CD4-positive, alpha-beta T cell (primary cell): ENCODE results near the gene RIOK2. TPM values are rescaled to one million over a fixed set of nuclear protein-coding genes. Genes with fewer than 3 reads are reported as not detected.

Experiments
- ATAC-seq: fragments of 200-7000 bp; cut with Tn5 transposase; one replicate; pipeline ENCODE4 v1.10.0; 2022; ENCODE audit warnings: mild to moderate bottlenecking; ENCODE audit not compliant: poor library complexity
- CTCF ChIA-PET: fragments of 350-600 bp; sonication (Branson Sonifier 250); formaldehyde crosslinking; loops from one replicate; lab custom pipeline; 2021; ENCODE audit warnings: antibody characterized with exemption, inconsistent platforms; lab: Charles Lee
- POLR2A ChIA-PET: fragments of 350-600 bp; sonication (Branson Sonifier 250); formaldehyde crosslinking; loops from one replicate; lab custom pipeline; 2021; ENCODE audit warnings: antibody characterized with exemption, inconsistent platforms; lab: Charles Lee
- DNase-seq, 14 experiments: peaks; one replicate each; pipeline ENCODE4 v3.0.0-alpha.2; 2013 to 2020; ENCODE audit warnings: mixed read lengths in 2 of 14
- H3K27ac ChIP-seq, 2 donors: one replicate each; pipeline versions ENCODE4 v1.5.1 to v1.7.0; 2013; ENCODE audit warnings: low read length in 2 of 2, low read depth in 1 of 2, mild to moderate bottlenecking in 1 of 2
- H3K27me3 ChIP-seq, 2 experiments: 1 replicate in 1 of 2; 2 replicates in 1 of 2; pipeline versions ENCODE4 v1.6.1 to v1.7.0; 2013; ENCODE audit warnings: low read length in 2 of 2, control low read depth in 1 of 2, mild to moderate bottlenecking in 1 of 2, moderate library complexity in 1 of 2; ENCODE audit not compliant: insufficient read depth in 2 of 2, control insufficient read depth in 1 of 2
- H3K36me3 ChIP-seq: one replicate; pipeline ENCODE4 v1.6.1; 2013; ENCODE audit warnings: low read length, control low read depth; ENCODE audit not compliant: insufficient read depth
- H3K4me1 ChIP-seq: one replicate; pipeline ENCODE4 v1.6.1; 2013; ENCODE audit warnings: low read length, control low read depth; ENCODE audit not compliant: insufficient read depth
- H3K4me3 ChIP-seq: one replicate; pipeline ENCODE4 v1.5.1; 2013; ENCODE audit warnings: mild to moderate bottlenecking, low read length, moderate library complexity
- H3K9me3 ChIP-seq, 2 experiments: 1 replicate in 1 of 2; 2 replicates in 1 of 2; pipeline versions ENCODE4 v1.6.1 to v1.7.0; 2013; ENCODE audit warnings: low read length in 2 of 2, mild to moderate bottlenecking in 2 of 2, control low read depth in 1 of 2, moderate library complexity in 1 of 2; ENCODE audit not compliant: control insufficient read depth in 1 of 2, insufficient read depth in 1 of 2
- H3K27ac Mint-ChIP-seq: one replicate; pipeline ENCODE4 v1.8.0; 2020; ENCODE audit warnings: mixed read lengths
- H3K27me3 Mint-ChIP-seq: one replicate; pipeline ENCODE4 v1.8.0; 2021; ENCODE audit warnings: mixed read lengths
- H3K36me3 Mint-ChIP-seq: one replicate; pipeline ENCODE4 v1.8.0; 2021; ENCODE audit warnings: low read depth, mixed read lengths
- H3K4me1 Mint-ChIP-seq: one replicate; pipeline ENCODE4 v1.8.0; 2021; ENCODE audit warnings: low read depth, mixed read lengths
- H3K4me3 Mint-ChIP-seq: one replicate; pipeline ENCODE4 v1.8.0; 2020; ENCODE audit warnings: mild to moderate bottlenecking, mixed read lengths
- H3K9me3 Mint-ChIP-seq: one replicate; pipeline ENCODE4 v1.8.0; 2020; ENCODE audit warnings: mixed read lengths
- intact Hi-C, 2 experiments: fragments of 100-400 bp; cut with DNase I in 1 of 2; cut with micrococcal nuclease in 1 of 2; formaldehyde crosslinking; loops; one replicate each; pipeline versions ENCODE4 v1.15.1 to v1.9.0; 2023 to 2025; cut with DNase I, micrococcal nuclease
- total RNA-seq, 174 experiments: library from RNA in 2 of 174; stranded (reverse) in 2 of 174; gene quantifications; one replicate each; pipeline ENCODE4 v1.2.3 and lab custom pipeline; 2021 to 2026
- TF ChIP-seq, protein P1 (sequence below): fragments of 200-600 bp; IDR thresholded peaks from one replicate; pipeline ENCODE4 v1.8.0; 2022; ENCODE audit warnings: antibody characterized with exemption, mild to moderate bottlenecking

RIOK2 gene
- total RNA-seq, 2 experiments from 2014 or later: 25.1 to 26.0 TPM

DNA sequence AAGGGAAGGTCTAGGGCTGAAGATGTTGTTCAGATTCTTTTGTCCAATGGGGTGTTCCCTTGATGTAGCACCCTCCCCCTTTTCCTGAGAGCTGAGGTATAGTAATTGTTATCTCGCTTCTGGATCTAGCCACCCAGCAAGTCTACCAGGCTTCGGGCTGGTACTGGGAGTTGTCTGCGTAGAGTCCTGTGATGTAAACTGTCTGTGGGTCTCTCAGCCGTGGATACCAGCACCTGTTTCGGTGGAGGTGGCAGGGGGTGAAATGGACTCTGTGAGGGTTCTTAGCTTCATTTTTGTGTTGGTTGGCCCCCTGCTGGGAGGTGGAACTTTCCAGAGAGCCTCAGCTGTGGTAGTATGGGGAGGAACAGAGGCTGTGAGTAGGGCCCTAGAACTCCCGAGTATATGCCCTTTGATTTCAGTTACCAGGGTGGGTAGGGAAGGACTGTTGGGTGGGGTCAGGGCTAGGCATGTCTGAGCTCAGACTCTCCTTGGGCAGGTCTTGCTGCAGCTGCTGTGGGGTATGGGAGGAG is 25.2 kb upstream of the RIOK2 start:
- H3K9me3 ChIP-seq: peaks cover 0 to 7% of the 10 kb centered on the region in 2 experiments
- intact Hi-C loops: no loop called here
- H3K4me3 Mint-ChIP-seq: no peak overlapping the region
- no peak overlapping the region for H3K27ac Mint-ChIP-seq
- H3K4me1 Mint-ChIP-seq: no peaks in the 10 kb centered on the region
- POLR2A ChIA-PET: no interaction called here
- DNase-seq (no peak), ATAC-seq (no peak)
- no peak overlapping the region for H3K27ac ChIP-seq
- no peaks in the 10 kb centered on the region for H3K36me3 Mint-ChIP-seq
- TF ChIP-seq, protein P1, sequence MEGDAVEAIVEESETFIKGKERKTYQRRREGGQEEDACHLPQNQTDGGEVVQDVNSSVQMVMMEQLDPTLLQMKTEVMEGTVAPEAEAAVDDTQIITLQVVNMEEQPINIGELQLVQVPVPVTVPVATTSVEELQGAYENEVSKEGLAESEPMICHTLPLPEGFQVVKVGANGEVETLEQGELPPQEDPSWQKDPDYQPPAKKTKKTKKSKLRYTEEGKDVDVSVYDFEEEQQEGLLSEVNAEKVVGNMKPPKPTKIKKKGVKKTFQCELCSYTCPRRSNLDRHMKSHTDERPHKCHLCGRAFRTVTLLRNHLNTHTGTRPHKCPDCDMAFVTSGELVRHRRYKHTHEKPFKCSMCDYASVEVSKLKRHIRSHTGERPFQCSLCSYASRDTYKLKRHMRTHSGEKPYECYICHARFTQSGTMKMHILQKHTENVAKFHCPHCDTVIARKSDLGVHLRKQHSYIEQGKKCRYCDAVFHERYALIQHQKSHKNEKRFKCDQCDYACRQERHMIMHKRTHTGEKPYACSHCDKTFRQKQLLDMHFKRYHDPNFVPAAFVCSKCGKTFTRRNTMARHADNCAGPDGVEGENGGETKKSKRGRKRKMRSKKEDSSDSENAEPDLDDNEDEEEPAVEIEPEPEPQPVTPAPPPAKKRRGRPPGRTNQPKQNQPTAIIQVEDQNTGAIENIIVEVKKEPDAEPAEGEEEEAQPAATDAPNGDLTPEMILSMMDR: no peak
- no peak overlapping the region for H3K4me3 ChIP-seq
- H3K4me1 ChIP-seq: no peaks in the 10 kb centered on the region
- peaks cover 0 to 3% of the 10 kb centered on the region in 2 experiments for H3K27me3 ChIP-seq
- CTCF ChIA-PET: no interaction called here
- H3K9me3 Mint-ChIP-seq: peaks cover 5% of the 10 kb centered on the region
- peaks cover 44% of the 10 kb centered on the region for H3K27me3 Mint-ChIP-seq
- H3K36me3 ChIP-seq: no peaks in the 10 kb centered on the region

DNA sequence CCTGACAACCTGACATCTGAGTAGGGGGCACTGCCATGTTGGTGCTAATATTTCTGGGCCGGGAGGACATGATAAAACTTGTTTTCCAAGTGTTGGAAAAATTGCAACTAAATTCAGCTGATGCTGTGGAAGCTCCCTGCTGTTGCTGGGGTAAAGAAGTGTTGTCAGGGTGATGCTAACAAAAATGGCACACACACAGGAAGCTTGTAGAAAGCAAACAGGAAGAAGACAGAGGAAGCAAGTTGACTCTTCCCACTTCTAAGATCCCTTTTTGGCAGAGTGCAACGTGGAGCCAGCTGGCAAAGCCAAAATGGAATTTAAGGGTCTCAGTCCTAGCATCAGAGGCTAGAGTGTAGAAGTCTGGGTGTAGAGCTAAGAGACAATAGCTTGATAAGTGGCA is 11.3 kb upstream of the RIOK2 start:
- intact Hi-C loops: no loop called here
- DNase-seq (peak in 1 of 14 experiments; percentile 9), ATAC-seq (no peak)
- Mint-ChIP-seq H3K36me3 (peaks cover 15% of the 10 kb centered on the region), H3K9me3 (no peaks in the 10 kb centered on the region), H3K4me1 (peaks cover 9% of the 10 kb centered on the region), H3K27me3 (peaks cover 5% of the 10 kb centered on the region), H3K4me3 (no peak overlapping the region), H3K27ac (no peak overlapping the region)
- Histone ChIP-seq H3K9me3 (no peaks in the 10 kb centered on the region), H3K27me3 (no peaks in the 10 kb centered on the region), H3K27ac (no peak overlapping the region), H3K4me3 (no peak overlapping the region), H3K4me1 (peaks cover 5% of the 10 kb centered on the region), H3K36me3 (no peaks in the 10 kb centered on the region)
- ChIA-PET CTCF (interaction anchor here (0.6 kb wide), 1 partner anchor 37 kb away, joined by 3 read pairs; no protein-coding TSS in a partner anchor), POLR2A (no interaction called here)
- TF ChIP-seq, protein P1: no peak

DNA sequence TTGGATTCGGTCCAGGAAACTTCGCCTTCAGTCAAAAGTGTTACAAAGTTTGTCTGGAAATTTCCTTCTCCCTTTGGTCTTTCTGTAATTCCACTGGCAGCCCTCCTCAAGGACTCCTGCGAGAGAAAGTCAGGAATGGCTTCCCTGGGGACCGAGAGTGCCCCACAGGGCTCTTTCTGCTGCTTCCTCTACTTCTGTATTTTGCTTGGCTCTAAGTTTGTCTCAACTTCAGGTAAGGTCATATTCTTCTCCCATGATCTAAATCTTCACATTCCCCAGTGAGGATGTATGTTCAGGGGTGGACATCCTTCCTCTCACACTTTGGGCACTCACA is 10.3 kb upstream of the RIOK2 start:
- no peak for ATAC-seq
- H3K27me3 ChIP-seq: no peaks in the 10 kb centered on the region
- intact Hi-C loops: no loop called here
- H3K27ac Mint-ChIP-seq: no peak overlapping the region
- ChIA-PET POLR2A (no interaction called here), CTCF (no interaction called here)
- DNase-seq: no peak
- no peaks in the 10 kb centered on the region for H3K9me3 Mint-ChIP-seq
- H3K4me3 ChIP-seq: no peak overlapping the region
- H3K27me3 Mint-ChIP-seq: peaks cover 5% of the 10 kb centered on the region
- no peaks in the 10 kb centered on the region for H3K9me3 ChIP-seq
- TF ChIP-seq, protein P1: no peak
- no peaks in the 10 kb centered on the region for H3K36me3 ChIP-seq
- no peak overlapping the region for H3K4me3 Mint-ChIP-seq
- peaks cover 15% of the 10 kb centered on the region for H3K36me3 Mint-ChIP-seq
- no peak overlapping the region for H3K27ac ChIP-seq
- H3K4me1 ChIP-seq: peaks cover 5% of the 10 kb centered on the region
- H3K4me1 Mint-ChIP-seq: peaks cover 9% of the 10 kb centered on the region
